ENCODE measurements around the gene ZNF891.

Gene ZNF891

DNA sequence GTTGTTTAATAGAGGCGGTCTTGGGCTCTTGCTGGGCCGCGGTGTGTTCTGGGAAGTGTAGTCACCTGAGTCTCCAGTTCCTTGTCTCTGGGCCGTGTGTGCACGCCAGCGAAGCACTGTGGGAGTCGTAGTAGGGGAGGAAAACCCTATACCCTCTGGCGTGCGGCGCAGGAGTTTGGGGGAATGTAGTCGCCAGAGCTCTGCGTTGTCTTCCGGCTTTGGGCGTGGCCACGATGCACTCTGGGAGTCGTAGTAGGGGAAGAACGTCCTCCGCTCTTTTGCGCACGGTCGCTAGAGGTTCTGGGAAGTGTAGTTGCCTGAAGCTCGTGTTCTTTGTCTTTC, 50.1 kb downstream of the ZNF891 start:
- TF ChIP-seq, protein P1, sequence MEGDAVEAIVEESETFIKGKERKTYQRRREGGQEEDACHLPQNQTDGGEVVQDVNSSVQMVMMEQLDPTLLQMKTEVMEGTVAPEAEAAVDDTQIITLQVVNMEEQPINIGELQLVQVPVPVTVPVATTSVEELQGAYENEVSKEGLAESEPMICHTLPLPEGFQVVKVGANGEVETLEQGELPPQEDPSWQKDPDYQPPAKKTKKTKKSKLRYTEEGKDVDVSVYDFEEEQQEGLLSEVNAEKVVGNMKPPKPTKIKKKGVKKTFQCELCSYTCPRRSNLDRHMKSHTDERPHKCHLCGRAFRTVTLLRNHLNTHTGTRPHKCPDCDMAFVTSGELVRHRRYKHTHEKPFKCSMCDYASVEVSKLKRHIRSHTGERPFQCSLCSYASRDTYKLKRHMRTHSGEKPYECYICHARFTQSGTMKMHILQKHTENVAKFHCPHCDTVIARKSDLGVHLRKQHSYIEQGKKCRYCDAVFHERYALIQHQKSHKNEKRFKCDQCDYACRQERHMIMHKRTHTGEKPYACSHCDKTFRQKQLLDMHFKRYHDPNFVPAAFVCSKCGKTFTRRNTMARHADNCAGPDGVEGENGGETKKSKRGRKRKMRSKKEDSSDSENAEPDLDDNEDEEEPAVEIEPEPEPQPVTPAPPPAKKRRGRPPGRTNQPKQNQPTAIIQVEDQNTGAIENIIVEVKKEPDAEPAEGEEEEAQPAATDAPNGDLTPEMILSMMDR (IDR thresholded peaks at IDR 0.05; ENCODE audit: low read depth, low read length), result no peak
- peak; percentile 100 for DNase-seq (ENCODE audit: low read depth in 2 of 2)
- peak overlapping the region; percentile 82 to 88 for H3K4me3 ChIP-seq (replicated peaks in 1 of 2; ENCODE audit: low read depth in 2 of 2, low read length in 2 of 2)

DNA sequence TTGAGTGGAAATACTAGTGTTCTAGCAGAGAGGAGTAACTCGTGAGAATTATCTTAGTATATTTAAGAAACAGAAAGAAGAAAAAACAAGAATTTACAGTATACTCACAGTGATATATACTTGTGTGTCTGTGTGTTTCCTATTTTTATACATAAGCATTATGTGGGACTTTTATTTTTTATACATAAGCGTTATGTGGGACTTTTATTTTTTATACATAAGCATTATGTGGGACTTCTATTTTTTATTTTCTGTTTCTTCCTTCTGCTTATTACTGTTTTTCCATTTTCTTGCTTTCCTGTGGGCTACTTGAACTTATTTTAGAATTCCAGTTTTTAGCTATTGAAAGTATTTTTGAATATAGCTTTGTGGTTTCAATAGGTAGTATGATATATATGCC, 56.2 kb downstream of the ZNF891 start:
- H3K4me3 ChIP-seq (replicated peaks in 1 of 2; ENCODE audit: low read depth in 2 of 2, low read length in 2 of 2), result no peak overlapping the region
- no peak for DNase-seq (ENCODE audit: low read depth in 2 of 2)
- TF ChIP-seq, protein P1 (IDR thresholded peaks at IDR 0.05; ENCODE audit: low read depth, low read length), result no peak

DNA sequence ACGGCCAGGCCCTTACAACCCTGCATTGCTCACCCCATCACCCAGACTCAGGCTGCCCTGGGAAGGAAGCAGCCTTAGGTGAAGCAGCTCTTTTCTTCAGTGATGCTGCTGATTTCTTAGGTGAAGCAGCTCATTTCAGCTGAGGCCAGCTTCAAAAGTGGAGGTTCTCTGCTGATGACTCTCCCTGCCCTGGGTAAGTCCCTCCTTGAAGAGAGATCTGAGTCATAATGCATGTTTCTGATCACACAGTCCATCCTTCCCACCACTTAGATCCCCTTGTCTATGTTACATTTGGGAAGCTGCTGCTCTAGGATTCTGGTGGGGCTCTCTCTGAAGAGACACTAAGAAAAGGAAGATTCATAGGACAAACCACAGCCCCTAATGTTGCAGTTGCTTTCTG, 66.5 kb downstream of the ZNF891 start:
- no peak overlapping the region for H3K4me3 ChIP-seq (replicated peaks in 1 of 2; ENCODE audit: low read depth in 2 of 2, low read length in 2 of 2)
- no peak for DNase-seq (ENCODE audit: low read depth in 2 of 2)
- TF ChIP-seq, protein P1 (IDR thresholded peaks at IDR 0.05; ENCODE audit: low read depth, low read length), result no peak

DNA sequence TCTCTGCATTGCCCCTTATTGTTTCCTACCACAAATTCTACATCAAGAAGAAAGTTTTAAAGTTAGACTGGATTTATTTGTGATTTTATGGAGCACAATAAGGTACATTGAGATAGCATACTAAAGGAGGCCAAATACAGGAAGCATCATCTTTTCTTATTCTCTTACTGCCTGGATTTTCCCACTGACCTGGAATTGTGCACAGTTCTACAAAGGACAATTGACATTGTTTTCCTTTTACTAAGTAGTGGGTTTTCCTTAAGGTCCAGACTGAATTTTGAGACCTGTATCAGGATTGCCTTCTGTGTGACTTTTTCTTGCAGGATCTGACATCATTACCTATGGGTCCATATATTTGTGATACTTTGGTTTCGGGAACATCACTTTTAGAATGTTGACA, 68.1 kb downstream of the ZNF891 start:
- DNase-seq (ENCODE audit: low read depth in 2 of 2), result no peak

DNA sequence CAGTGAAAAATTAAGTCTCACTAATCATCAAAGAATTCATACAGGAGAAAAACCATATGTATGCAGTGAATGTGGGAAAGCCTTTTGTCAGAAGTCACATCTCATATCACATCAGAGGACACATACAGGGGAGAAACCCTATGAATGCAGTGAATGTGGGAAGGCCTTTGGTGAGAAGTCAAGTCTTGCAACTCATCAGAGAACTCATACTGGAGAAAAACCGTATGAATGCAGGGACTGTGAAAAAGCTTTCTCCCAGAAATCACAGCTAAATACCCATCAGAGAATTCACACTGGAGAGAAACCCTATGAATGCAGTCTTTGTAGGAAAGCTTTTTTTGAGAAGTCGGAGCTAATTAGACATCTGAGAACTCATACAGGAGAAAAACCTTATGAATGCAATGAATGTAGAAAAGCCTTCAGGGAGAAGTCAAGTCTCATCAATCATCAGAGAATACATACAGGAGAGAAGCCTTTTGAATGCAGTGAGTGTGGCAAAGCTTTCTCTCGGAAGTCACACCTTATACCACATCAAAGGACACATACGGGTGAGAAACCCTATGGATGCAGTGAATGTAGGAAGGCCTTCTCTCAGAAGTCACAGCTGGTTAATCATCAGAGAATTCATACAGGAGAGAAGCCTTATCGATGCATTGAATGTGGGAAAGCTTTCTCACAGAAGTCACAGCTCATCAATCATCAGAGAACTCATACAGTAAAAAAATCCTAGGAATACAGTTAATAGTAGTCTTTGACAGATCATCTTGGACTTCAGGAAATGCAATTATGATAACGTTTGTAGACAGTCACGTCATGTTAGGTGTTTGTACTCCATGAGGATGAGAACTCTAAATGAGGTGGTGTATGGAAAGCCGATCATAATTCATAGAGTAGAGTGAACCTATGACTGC, 71.6 kb downstream of the ZNF891 start:
- H3K4me3 ChIP-seq (replicated peaks in 1 of 2; ENCODE audit: low read depth in 2 of 2, low read length in 2 of 2), result no peak overlapping the region
- DNase-seq (ENCODE audit: low read depth in 2 of 2), result peak; percentile 3 to 28
- TF ChIP-seq, protein P1 (IDR thresholded peaks at IDR 0.05; ENCODE audit: low read depth, low read length), result no peak

More for the DNA sequence above, 68.1 kb downstream of the ZNF891 start:
- H3K4me3 ChIP-seq (replicated peaks in 1 of 2; ENCODE audit: low read depth in 2 of 2, low read length in 2 of 2), result no peak overlapping the region
- TF ChIP-seq, protein P1 (IDR thresholded peaks at IDR 0.05; ENCODE audit: low read depth, low read length), result no peak

DNA sequence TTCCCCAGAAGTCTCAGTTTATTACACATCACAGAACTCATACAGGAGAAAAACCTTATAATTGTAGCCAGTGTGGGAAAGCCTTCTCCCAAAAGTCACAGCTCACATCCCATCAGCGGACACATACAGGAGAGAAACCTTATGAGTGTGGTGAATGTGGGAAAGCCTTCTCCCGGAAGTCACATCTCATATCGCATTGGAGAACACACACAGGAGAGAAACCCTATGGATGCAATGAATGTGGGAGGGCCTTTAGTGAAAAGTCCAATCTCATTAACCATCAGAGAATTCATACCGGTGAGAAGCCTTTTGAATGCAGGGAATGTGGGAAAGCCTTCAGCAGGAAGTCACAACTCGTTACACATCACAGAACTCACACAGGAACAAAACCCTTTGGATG, 72.6 kb downstream of the ZNF891 start:
- no peak overlapping the region for H3K4me3 ChIP-seq (replicated peaks in 1 of 2; ENCODE audit: low read depth in 2 of 2, low read length in 2 of 2)
- DNase-seq (ENCODE audit: low read depth in 2 of 2), result peak; percentile 6 to 26

More for the DNA sequence above, 72.6 kb downstream of the ZNF891 start:
- TF ChIP-seq, protein P1 (IDR thresholded peaks at IDR 0.05; ENCODE audit: low read depth, low read length), result no peak
